ENCODE data around the gene ZMYM3.

DNA sequence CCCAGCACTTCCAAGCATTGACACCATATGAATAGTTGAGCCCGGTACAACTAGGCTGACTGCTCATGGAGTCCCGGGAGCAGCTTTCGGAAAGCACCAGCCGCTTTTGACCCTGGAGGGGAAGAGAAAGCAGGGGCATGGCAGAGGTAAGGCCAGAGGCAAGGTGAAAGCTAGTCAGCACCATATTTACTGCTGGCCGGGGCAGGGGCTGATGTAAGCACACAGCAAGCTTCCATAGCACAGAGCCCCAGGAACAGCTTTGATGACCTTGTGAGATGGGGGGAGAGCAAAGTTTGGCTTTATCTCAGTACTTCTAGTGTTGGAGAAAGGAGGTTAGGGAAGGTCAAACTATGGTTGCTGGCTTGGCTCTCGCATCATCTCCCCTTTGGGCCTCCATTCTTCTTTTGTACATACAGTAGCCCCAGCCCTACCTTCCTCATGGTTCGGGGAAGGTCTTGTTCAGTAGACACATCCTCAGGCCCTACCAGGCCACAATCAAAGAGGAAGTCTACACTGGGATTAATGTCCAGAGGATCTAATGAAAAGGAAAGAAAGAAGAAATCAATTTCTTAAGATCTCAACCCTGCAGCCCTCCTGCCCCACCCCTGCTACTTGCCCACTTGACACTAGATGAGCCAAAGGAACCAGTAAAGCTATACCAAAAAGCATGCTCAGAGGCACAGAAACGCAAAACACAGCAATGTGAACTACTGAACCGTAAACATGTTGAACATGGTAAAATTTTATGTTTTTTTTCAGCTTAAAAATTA, 9.4 kb downstream of the ZMYM3 start:
- no peak for TF ChIP-seq CTCF (IDR thresholded peaks at IDR 0.05)
- TF ChIP-seq POLR2A (IDR thresholded peaks at IDR 0.05), result no peak

Data from adrenal gland (tissue), 5 donors.